Measurements from ENCODE around the gene RABGEF1. TPM values are rescaled to one million over a fixed set of nuclear protein-coding genes. Genes with fewer than 3 reads are reported as not detected.
"Not testable (repeated sequence)": the region's sequence is repeated elsewhere in the genome, so short reads cannot be mapped to it uniquely, and the experiment has no call there.

The RABGEF1 gene
- total RNA-seq, 1 experiment from 2014 or later, result 29.7 TPM

DNA sequence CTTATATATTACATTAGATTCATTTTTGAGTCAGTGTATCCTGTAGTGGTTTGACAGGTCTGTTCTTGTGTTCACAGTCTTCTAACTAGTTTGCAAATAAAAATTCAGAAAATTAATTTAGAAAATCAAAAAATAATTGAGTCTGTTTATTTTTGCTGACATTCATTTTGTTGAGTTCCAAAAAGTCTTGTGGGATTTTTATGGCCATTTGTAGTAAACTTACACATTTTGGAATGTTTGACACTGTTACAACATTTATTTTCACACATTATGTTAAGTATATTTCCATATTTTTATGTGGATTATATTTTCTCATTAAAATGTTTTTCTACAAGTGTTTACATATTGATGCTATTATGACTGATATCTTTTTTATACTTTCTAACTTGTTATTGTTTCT, 16.4 kb downstream of the RABGEF1 start:
- in situ Hi-C loops (cut with HindIII; ENCODE audit: low pct_unique_long_range_greater_than_20kb, low sequenced_read_pairs), result no loop called here
- DNase-seq (ENCODE audit: low read depth), result no peak

DNA sequence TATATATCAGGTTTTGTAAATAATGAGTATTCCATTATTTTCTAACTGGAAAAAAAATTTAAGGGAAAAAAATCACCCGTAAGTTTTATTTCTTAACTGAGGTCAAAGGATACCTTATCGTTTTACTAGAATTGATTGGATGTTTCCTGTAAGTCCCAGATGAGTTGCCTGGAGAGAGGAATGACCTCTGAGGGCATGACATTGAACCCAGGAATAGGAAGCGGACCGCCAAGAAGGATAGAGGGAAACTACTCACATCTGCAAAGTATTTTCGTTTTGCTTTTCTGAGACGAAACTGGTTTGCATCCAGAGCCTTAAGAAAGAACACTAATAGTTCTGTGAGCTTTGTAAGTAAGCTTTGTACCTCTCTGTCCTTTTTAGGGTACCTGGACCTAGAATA, 17.4 kb downstream of the RABGEF1 start:
- in situ Hi-C loops (cut with HindIII; ENCODE audit: low pct_unique_long_range_greater_than_20kb, low sequenced_read_pairs), result no loop called here

DNA sequence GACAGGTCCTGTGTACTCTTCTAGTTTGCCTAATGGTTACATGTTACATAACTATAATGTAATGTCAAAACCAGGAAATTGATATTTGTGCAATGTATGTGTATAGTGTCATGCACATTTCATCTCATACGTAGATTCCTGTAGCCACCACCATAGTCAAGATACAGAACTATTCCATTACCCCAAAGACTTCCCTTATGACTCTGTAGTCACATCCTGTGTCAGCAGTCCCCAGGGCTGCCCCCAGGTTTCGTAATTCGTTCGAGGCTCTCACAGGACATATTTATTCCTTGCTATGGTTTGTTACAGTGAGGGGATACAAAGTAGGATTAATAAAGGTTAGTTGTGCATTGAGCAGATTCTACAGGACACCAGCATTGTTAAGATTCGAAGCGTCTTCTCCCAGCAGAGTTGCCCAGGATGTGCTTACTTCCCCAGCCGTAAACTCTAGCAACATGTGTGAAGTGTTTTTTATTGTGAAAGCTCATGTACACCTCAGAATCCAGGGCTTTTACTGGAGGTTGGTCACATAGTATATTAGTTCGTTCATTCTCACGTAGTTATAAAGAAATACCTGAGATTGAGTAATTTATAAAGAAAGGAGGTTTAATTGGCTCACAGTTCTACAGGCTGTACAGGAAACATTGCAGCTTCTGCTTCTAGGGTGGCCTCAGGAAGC, 18.6 kb downstream of the RABGEF1 start:
- DNase-seq (ENCODE audit: low read depth), result no peak
- in situ Hi-C loops (cut with HindIII; ENCODE audit: low pct_unique_long_range_greater_than_20kb, low sequenced_read_pairs), result no loop called here

More for the DNA sequence above, 17.4 kb downstream of the RABGEF1 start:
- DNase-seq (ENCODE audit: low read depth), result no peak

DNA sequence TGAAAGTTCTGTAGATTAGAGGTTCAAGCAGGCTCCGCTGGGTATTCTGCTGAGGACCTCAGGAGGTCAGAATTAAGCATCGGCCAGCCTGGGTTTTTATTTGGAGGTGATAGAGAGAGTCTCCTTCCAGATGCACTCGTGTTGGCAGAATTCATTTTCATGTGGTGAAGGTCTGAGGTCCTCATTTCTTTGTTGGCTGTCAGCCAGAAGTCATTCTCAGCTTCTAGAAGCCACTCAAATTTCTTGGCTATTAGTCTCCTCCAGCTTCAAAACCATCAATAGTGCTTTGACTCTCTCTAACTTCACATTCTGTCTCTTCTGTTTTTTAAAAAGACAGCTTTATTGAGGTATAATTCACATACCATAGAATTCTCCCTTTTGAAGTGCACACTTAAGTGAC, 22.6 kb downstream of the RABGEF1 start:
- not testable (repeated sequence) for DNase-seq (ENCODE audit: low read depth)

DNA sequence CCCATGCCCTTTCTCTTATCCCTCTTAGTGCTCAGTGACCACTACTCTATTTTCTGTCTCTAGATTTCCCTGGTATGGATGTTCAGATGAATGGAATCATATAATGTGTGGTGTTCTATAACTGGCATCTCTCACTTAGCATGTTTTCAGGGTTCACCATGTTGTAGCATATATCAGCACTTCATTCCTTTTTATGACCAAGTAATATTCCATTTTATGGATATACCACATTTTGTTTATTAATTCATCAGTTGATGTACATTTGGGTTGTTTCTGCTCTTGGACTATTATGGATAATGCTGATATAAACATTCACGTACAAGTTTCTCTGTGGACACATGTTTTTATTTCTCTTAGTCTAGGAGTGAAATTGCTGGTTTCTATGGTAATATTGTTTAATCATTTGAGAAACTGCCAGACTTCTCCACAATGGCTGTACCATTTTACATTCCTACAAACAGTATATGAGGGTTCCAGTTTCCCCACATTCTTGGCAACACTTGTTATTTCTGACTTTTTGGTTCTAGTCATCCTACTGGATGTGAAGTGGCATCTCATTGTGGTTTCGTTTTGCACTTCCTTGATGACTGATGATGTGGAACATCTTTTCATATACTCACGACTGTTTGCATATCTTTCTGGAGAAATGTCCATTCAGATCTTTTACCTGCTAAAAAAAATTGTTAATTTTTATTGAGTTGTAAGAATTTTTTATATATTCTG, 23.3 kb downstream of the RABGEF1 start:
- in situ Hi-C loops (cut with HindIII; ENCODE audit: low pct_unique_long_range_greater_than_20kb, low sequenced_read_pairs); DNase-seq (ENCODE audit: low read depth): not testable (repeated sequence)

More for the DNA sequence above, 22.6 kb downstream of the RABGEF1 start:
- in situ Hi-C loops (cut with HindIII; ENCODE audit: low pct_unique_long_range_greater_than_20kb, low sequenced_read_pairs), result not testable (repeated sequence)

DNA sequence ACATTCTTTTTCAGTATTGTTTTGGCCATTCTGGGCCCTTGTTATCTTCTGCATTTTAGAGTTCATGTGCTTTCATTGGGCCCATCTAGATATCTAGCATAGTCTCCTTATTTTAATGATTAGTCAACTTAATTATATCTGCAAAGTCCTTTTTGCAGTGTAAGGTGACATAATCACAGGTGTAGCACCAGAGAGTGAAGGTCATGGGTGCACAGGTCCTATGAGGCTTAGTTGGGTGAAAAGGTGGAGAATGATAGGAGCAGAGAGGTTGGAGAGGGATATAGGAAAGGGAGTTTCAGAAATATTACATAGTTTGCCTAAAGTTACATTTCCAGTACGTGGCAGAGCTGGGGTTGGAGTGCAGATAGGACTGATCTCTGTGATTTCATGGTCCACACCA, 24.4 kb downstream of the RABGEF1 start:
- in situ Hi-C loops (cut with HindIII; ENCODE audit: low pct_unique_long_range_greater_than_20kb, low sequenced_read_pairs); DNase-seq (ENCODE audit: low read depth): not testable (repeated sequence)

DNA sequence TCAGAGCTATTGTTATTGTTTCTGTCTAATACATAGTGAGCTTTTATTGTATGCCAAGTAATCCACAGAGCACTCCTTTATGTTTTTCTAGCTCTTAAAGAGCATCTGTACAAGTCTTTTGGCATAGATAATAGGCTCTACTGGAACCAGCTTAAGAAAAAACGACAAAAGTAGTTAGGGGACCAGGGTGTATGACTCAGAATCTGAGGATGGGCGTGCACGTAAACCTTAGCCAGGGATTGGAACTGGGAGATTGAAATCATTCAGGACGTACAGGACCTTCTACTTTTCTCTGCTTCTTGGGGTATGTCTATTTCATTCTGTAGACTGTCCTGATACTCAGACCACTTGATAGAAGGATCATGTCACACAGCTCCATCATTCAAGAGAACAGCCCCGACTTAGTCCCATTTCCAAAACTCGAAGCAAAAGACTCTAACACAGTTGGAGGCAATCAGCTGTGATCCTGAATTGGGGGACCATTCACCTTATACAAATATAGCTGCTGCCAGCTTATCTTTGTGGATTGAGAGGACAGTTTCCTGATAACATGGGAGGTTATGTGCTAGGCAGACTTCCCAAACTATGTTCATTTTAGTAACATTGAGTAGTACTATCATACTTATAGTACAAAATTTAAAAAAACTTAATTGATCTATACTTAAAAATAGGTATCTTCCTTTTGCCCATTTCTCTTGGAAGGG, 24.9 kb downstream of the RABGEF1 start:
- DNase-seq (ENCODE audit: low read depth); in situ Hi-C loops (cut with HindIII; ENCODE audit: low pct_unique_long_range_greater_than_20kb, low sequenced_read_pairs): not testable (repeated sequence)

DNA sequence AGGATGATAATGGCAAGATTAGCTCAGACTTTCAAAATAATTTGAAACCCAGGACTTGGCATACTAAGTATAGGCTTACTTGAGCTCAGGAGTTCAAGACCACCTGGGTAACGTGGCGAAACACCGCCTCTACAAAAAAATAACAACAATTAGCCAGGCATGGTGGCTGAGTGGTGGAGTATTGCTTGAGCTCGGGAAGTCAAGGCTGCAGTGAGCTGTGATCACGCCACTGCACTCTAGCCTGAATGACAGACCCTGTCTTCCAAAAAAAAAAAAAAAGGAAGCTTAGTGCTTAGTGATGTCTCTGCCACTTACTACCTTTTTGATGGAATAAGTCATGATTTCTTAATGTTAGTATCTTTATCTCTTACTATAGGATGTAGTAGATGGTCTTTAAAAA, 25.5 kb downstream of the RABGEF1 start:
- DNase-seq (ENCODE audit: low read depth), result no peak
- in situ Hi-C loops (cut with HindIII; ENCODE audit: low pct_unique_long_range_greater_than_20kb, low sequenced_read_pairs), result no loop called here

DNA sequence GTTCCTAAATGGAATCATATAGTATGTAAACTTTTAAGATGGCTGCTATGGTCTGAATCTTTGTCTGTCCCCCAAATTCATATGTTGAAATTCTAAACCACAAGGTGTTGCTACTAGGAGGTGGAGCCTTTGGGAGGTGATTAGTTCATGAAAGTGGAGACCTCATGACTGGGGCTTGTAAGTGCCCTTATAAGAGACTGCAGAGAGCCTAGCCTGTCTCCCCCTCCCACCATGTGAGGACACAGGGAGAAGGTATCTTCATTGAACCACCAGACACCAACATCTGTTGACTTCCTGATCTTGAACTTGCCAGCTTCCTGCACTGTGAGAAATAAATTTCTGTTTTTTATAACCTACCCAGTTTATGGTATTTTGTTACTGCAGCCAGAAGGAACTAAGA, 27.0 kb downstream of the RABGEF1 start:
- DNase-seq (ENCODE audit: low read depth); in situ Hi-C loops (cut with HindIII; ENCODE audit: low pct_unique_long_range_greater_than_20kb, low sequenced_read_pairs): not testable (repeated sequence)

DNA sequence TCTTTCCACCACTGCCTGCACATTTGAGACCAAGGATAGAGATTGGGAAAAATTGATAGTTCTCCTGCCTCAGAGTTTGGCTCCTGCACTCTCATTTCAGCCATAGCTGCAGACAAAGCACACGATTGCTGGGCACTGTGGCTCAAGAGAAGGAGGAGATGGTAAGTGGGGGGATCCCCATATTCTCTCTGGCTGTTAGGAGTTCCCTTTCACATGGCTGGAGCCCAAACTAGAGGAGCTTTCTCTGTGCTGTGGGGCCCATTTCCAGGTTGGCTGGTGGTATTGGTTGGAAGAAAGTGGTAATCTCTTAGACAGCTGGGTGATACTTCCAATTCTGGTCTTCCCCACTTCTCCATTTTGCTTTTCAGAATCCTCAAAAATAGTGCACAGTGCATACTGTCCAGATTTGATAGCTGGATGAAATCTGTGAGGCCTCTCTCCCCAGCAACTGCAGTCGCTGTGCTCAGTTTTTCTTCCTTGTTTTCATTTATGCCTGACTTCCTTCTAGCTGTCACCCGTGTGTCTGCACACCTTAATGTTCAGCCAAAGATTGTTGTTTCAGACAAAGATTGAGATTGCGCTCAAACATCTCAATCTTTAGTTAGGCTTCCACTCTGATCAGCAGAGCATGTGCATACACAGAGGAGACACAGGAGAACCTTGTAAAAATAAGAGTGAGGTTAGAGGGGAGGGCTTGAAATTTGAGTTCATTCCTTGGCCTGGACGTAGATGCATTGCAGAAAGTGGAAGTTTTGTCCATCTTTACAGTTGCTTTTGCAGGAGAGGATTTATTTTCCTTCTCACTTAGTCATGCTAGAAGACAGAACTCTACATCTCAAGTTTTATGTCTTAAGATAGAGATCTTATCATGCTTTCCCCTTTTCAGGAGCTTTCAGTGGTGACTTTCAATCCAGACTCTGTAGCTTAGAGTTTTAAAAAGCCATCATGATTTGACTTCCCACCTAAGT, 28.6 kb downstream of the RABGEF1 start:
- no peak for DNase-seq (ENCODE audit: low read depth)
- in situ Hi-C loops (cut with HindIII; ENCODE audit: low pct_unique_long_range_greater_than_20kb, low sequenced_read_pairs), result no loop called here

DNA sequence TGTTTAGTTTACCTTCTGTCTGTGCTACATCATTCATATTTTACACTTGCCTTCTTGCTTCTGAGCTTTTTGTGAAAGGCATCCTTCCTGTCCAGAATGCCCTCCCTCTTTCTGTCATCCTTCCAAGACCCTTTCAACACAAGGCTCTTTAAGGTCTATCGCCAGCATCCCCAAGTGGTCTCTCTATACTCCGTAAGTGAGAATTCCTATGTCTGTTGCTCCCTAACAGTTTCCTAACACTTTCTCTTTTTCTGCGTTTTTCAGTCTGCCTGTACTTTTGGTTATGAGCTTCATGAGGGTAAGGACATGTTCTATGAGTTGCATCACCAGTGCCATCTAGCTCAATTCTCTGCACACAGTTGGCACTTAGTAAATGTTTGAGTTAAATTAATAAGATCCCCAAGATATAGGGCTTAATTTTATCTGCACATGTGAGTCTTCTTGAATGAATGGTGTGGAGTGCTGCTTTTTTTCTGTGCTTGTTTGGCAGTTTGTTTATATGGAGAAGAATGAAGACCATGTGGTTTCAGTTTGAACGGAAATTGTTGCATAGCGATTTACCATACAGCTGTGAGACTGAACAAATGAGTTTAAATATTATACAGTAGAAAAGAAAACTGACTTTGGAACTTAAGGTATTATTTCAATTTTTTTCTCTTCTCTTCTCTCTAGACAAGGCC, 29.4 kb downstream of the RABGEF1 start:
- in situ Hi-C loops (cut with HindIII; ENCODE audit: low pct_unique_long_range_greater_than_20kb, low sequenced_read_pairs), result no loop called here
- no peak for DNase-seq (ENCODE audit: low read depth)

DNA sequence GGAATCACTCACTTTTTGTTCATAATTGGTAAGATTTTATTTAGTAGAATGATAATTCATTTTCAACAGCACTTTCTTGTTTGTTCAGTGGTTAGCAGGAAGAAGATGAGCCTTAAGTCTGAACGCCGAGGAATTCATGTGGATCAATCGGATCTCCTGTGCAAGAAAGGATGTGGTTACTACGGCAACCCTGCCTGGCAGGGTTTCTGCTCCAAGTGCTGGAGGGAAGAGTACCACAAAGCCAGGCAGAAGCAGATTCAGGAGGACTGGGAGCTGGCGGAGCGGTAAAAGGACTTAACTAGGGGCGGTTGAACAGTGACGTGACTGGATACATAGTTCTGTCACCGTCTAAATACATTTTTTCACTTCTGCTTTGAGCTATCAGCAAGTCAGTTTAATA, 31.3 kb downstream of the RABGEF1 start:
- DNase-seq (ENCODE audit: low read depth), result no peak
- in situ Hi-C loops (cut with HindIII; ENCODE audit: low pct_unique_long_range_greater_than_20kb, low sequenced_read_pairs), result no loop called here

DNA sequence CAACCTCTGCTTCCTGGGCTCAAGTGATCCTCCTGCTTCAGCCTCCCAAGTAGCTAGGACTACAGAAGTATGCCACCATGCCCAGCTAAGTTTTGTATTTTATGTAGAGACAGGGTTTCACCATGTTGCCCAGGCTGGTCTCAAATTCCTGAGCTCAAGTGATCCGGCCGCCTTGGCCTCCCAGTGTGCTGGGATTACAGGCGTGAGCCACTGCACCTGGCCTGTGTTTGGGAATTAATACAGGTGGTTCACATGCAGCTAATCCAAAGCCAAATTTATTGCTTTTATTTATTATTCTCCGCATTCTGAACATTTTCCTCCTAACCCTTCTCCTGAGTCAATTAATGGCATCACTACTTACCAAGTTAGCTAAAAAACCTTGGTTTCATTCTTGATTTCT, 33.2 kb downstream of the RABGEF1 start:
- DNase-seq (ENCODE audit: low read depth); in situ Hi-C loops (cut with HindIII; ENCODE audit: low pct_unique_long_range_greater_than_20kb, low sequenced_read_pairs): not testable (repeated sequence)

DNA sequence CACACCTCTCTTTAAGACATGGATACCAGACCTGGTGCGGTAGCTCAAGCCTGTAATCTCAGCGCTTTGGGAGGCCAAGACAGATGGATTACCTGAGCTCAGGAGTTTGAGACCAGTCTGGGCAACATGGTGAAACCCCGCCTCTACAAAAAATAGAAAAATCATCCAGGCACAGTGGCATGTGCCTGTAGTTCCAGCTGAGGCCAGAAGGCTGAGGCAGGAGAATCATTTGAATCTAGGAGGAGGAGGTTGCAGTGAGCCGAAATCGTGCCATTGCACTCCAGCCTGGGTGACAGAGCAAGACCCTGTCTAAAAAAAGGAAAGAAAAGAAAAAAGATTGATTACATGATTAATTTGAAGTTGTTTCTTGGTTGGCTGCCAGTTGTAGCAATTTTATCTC, 35.9 kb downstream of the RABGEF1 start:
- DNase-seq (ENCODE audit: low read depth); in situ Hi-C loops (cut with HindIII; ENCODE audit: low pct_unique_long_range_greater_than_20kb, low sequenced_read_pairs): not testable (repeated sequence)

DNA sequence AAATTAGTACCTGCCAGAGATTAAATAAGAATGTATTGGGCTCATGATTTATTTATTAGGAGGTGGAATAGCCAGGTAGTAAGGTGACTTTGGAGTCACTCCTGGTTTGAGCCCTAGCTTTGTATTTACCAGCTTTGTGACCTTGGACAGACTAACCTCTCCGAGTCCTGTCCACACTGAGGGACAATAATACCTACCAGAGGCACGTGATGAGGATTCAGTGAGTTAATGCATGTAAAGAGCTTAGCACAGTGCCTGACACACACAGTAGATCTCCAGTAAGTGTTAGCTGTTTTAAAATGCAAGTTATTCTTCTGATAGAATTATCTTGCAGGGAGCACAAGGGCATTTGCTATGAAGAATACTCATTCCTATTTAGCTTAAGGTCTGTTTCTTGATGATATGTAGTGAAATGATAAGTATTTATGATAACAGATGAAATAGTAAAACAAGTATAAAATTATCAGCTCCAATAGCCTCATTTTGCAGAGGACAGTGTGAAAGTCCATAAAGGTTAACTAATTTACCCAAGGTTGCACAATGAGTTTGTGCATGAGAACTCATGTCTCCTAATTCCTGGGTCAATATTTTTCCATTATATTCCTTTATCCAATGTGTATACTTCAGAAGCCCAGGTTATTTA, 36.4 kb downstream of the RABGEF1 start:
- in situ Hi-C loops (cut with HindIII; ENCODE audit: low pct_unique_long_range_greater_than_20kb, low sequenced_read_pairs), result no loop called here
- DNase-seq (ENCODE audit: low read depth), result no peak

DNA sequence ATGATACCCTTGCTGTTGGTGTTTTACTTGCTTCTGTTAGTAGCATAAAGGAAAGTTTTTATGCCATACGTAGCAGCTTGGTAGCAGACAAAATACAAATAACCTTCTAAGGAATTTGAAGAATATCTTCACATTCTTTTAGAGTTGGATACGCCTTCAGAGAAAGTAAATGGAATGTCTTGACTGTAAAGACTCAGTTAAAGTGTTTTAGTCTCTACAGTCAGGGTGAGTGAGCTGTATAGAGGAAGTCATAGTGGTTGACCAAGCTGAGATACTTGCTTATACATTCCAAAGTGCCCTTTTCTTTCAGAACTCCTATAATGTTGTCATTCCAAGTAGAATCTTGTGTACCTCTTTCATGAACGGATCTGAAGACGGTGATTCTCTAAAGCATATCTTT, 37.7 kb downstream of the RABGEF1 start:
- DNase-seq (ENCODE audit: low read depth), result no peak
- in situ Hi-C loops (cut with HindIII; ENCODE audit: low pct_unique_long_range_greater_than_20kb, low sequenced_read_pairs), result no loop called here

DNA sequence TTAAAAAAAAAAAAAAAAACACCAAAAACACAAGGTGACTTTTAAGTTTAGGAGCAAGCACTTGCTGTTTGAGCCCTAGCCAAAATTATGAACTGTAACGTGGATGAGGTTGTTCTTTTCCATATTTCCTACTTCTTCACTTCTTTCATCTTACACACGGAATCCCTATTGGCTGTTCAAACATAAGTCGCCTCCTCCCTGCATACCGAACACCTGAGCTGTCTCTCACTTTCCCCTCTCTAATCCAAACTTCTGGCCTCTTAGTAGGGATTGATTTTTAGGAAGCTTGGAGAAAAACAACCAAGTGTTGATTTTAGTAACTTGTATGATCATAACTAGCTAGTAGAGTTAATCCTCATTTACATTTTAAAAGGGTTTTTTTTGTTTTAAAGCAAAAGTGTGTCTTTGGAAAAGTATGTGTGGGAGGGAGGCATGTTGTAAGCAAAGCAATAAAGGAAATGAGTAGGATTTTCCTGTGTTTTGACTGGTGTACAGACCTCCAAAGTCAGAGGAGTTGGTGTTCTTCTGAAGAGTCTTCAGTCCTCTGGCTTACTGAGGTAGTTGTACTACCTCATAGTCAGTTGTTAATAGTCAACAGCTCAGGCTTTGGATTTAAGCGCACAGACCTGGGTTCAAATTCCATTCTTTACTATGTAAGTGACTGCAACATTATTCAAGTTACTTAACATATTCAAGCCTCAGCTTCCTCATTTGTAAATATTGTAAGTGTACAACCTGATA, 39.3 kb downstream of the RABGEF1 start:
- DNase-seq (ENCODE audit: low read depth), result no peak
- in situ Hi-C loops (cut with HindIII; ENCODE audit: low pct_unique_long_range_greater_than_20kb, low sequenced_read_pairs), result no loop called here

All from Caki2 (cell line).